H9 (cell line): ENCODE measurements around the gene CCDC182. TPM values are rescaled to one million over a fixed set of nuclear protein-coding genes. Genes with fewer than 3 reads are reported as not detected.

Experiments
- DNase-seq: peaks from one replicate; pipeline ENCODE4 v3.0.0-alpha.2; 2017
- H2AFZ ChIP-seq: one replicate; pipeline ENCODE4 v1.6.1; 2013; ENCODE audit warnings: mild to moderate bottlenecking, low read length, control low read depth, moderate library complexity
- H2AK5ac ChIP-seq: 2 replicates; pipeline ENCODE4 v1.6.1; 2013; ENCODE audit warnings: low read length, control low read depth, mixed read lengths; ENCODE audit not compliant: insufficient read length
- H2BK120ac ChIP-seq: one replicate; pipeline ENCODE4 v1.6.1; 2013; ENCODE audit warnings: low read depth, mild to moderate bottlenecking, low read length, control low read depth, inconsistent platforms; ENCODE audit not compliant: poor library complexity, severe bottlenecking
- H2BK12ac ChIP-seq: 2 replicates; pipeline ENCODE4 v1.6.1; 2013; ENCODE audit warnings: low read length, control low read depth, mixed read lengths, low read depth; ENCODE audit not compliant: insufficient read length
- H2BK15ac ChIP-seq: 2 replicates; pipeline ENCODE4 v1.6.1; 2013; ENCODE audit warnings: low read depth, low read length, control low read depth
- H2BK20ac ChIP-seq: one replicate; pipeline ENCODE4 v1.6.1; 2013; ENCODE audit warnings: low read depth, mild to moderate bottlenecking, low read length, control low read depth, inconsistent platforms; ENCODE audit not compliant: poor library complexity, severe bottlenecking
- H2BK5ac ChIP-seq: 2 replicates; pipeline ENCODE4 v1.6.1; 2013; ENCODE audit warnings: low read length, control low read depth, mixed read lengths; ENCODE audit not compliant: insufficient read length
- H3K14ac ChIP-seq: 2 replicates; pipeline ENCODE4 v1.6.1; 2013; ENCODE audit warnings: low read length, control low read depth; ENCODE audit not compliant: insufficient read depth
- H3K18ac ChIP-seq: 2 replicates; pipeline ENCODE4 v1.6.1; 2013; ENCODE audit warnings: low read depth, mild to moderate bottlenecking, mixed read lengths, low read length, control low read depth; ENCODE audit not compliant: insufficient read length
- H3K23ac ChIP-seq: 2 replicates; pipeline ENCODE4 v1.6.1; 2013; ENCODE audit warnings: low read length, control low read depth, mixed read lengths, low read depth; ENCODE audit not compliant: insufficient read length
- H3K23me2 ChIP-seq: 2 replicates; pipeline ENCODE4 v1.6.1; 2013; ENCODE audit warnings: low read depth, mild to moderate bottlenecking, mixed read lengths, low read length, control low read depth; ENCODE audit not compliant: insufficient read length, poor library complexity, severe bottlenecking
- H3K27ac ChIP-seq: 2 replicates; pipeline ENCODE4 v1.5.1; 2013; ENCODE audit warnings: low read length, control low read depth, mixed read lengths, low read depth; ENCODE audit not compliant: insufficient read length
- H3K27me3 ChIP-seq: 2 replicates; pipeline ENCODE4 v1.6.1; 2013; ENCODE audit warnings: low read length, control low read depth, inconsistent platforms; ENCODE audit not compliant: insufficient read depth
- H3K4ac ChIP-seq: 2 replicates; pipeline ENCODE4 v1.6.1; 2013; ENCODE audit warnings: low read depth, mild to moderate bottlenecking, control low read depth, inconsistent platforms, low read length, moderate library complexity
- H3K4me1 ChIP-seq: 2 replicates; pipeline ENCODE4 v1.6.1; 2013; ENCODE audit warnings: low read length, control low read depth, inconsistent platforms; ENCODE audit not compliant: insufficient read depth
- H3K4me2 ChIP-seq: 2 replicates; pipeline ENCODE4 v1.6.1; 2013; ENCODE audit warnings: low read length, control low read depth, mixed read lengths; ENCODE audit not compliant: insufficient read length, insufficient read depth
- H3K56ac ChIP-seq: 2 replicates; pipeline ENCODE4 v1.6.1; 2013; ENCODE audit warnings: low read depth, mild to moderate bottlenecking, mixed read lengths, low read length, control low read depth; ENCODE audit not compliant: insufficient read length
- H3K79me1 ChIP-seq: 2 replicates; pipeline ENCODE4 v1.6.1; 2013; ENCODE audit warnings: low read depth, mild to moderate bottlenecking, moderate library complexity, low read length, control low read depth, inconsistent platforms; ENCODE audit not compliant: insufficient read depth, poor library complexity, severe bottlenecking
- H3K79me2 ChIP-seq: 2 replicates; pipeline ENCODE4 v1.6.1; 2013; ENCODE audit warnings: low read length, control low read depth, inconsistent platforms; ENCODE audit not compliant: insufficient read depth
- H3K9ac ChIP-seq: 2 replicates; pipeline ENCODE4 v1.6.1; 2013; ENCODE audit warnings: low read length, control low read depth, mixed read lengths; ENCODE audit not compliant: insufficient read length; ENCODE audit errors: extremely low read depth
- H3K9me3 ChIP-seq: one replicate; pipeline ENCODE4 v1.6.1; 2013; ENCODE audit warnings: low read depth, low read length, inconsistent platforms; ENCODE audit not compliant: control insufficient read depth
- H3T11ph ChIP-seq: one replicate; pipeline ENCODE4 v1.6.1; 2013; ENCODE audit warnings: mild to moderate bottlenecking, low read length, control low read depth, inconsistent platforms
- H4K20me1 ChIP-seq: one replicate; pipeline ENCODE4 v1.6.1; 2013; ENCODE audit not compliant: control insufficient read depth, insufficient read length, insufficient read depth
- H4K5ac ChIP-seq: 2 replicates; pipeline ENCODE4 v1.6.1; 2013; ENCODE audit warnings: low read depth, mild to moderate bottlenecking, mixed read lengths, low read length, control low read depth; ENCODE audit not compliant: insufficient read length
- H4K8ac ChIP-seq: replicated peaks from 2 replicates; pipeline ENCODE4 v1.6.1; 2013; ENCODE audit warnings: low read length, control low read depth, mixed read lengths, low read depth; ENCODE audit not compliant: insufficient read length
- H4K91ac ChIP-seq: 2 replicates; pipeline ENCODE4 v1.6.1; 2013; ENCODE audit warnings: low read depth, mild to moderate bottlenecking, moderate library complexity, mixed read lengths, low read length, control low read depth; ENCODE audit not compliant: insufficient read length
- H3K27ac Mint-ChIP-seq, 3 experiments: 2 replicates in 2 of 3; 3 replicates in 1 of 3; pipeline ENCODE4 v1.8.0; 2020 to 2021; ENCODE audit warnings: mixed read lengths in 3 of 3, mild to moderate bottlenecking in 1 of 3, moderate library complexity in 1 of 3
- H3K27me3 Mint-ChIP-seq: 2 replicates; pipeline ENCODE4 v1.8.0; 2021; ENCODE audit warnings: low read depth, mild to moderate bottlenecking, moderate library complexity, mixed read lengths
- H3K36me3 Mint-ChIP-seq, 3 experiments: 2 replicates in 2 of 3; 3 replicates in 1 of 3; pipeline ENCODE4 v1.8.0; 2020 to 2021; ENCODE audit warnings: low read depth in 3 of 3, mixed read lengths in 3 of 3; ENCODE audit not compliant: insufficient read depth in 1 of 3
- H3K4me1 Mint-ChIP-seq, 2 experiments: 2 replicates each; pipeline ENCODE4 v1.8.0; 2020; ENCODE audit warnings: mixed read lengths in 2 of 2
- H3K4me3 Mint-ChIP-seq, 2 experiments: 2 replicates in 1 of 2; 3 replicates in 1 of 2; pipeline ENCODE4 v1.8.0; 2020 to 2021; ENCODE audit warnings: mild to moderate bottlenecking in 2 of 2, mixed read lengths in 2 of 2, moderate library complexity in 1 of 2
- H3K9me3 Mint-ChIP-seq, 2 experiments: 2 replicates in 1 of 2; 3 replicates in 1 of 2; pipeline ENCODE4 v1.8.0; 2020; ENCODE audit warnings: mild to moderate bottlenecking in 2 of 2, mixed read lengths in 2 of 2, moderate library complexity in 1 of 2
- CTCF ChIP-seq: fragments of 200-600 bp; sonication (generic); conservative IDR thresholded peaks from 3 replicates; pipeline ENCODE4 v1.8.0; 2021; ENCODE audit warnings: antibody characterized with exemption, mild to moderate bottlenecking
- WGBS: extraction: QIAGEN DNeasy Blood & Tissue Kit; methylation state at CpG from one replicate; pipeline ENCODE4 v1.1.7; 2013; ENCODE audit warnings: missing lambda C conversion rate, low lambda C conversion rate, mixed read lengths; ENCODE audit not compliant: insufficient read length; ENCODE audit errors: extremely low coverage; 5-methylcytosine and 5-hydroxymethylcytosine counted together
- total RNA-seq: library from RNA; stranded (reverse); gene quantifications from 2 replicates; pipeline ENCODE4 v1.2.1, GENCODE V29; 2021

Gene CCDC182
- total RNA-seq, 1 experiment from 2014 or later = not detected

DNA sequence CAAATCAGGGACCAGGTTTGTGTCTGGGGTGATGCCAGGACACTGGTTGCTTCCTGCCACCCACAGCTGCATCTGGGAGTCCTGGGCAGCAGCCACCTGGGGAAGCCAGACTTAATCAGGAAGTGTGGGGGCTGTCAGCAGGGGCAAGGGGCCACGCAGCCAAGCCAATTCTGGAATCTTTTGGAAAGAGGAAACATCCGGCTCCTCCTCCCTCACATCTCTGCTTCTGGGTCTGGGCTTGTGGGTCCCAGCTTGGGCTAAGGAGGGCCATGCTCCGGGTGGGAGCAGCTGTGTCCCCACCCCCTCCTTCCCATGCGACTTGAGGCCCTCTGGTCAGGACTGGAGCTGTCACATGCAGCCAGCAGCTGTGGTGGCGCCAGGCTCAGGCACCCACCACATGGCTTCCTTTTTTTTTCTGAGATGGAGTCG, 37.0 kb upstream of the CCDC182 start:
- no peaks in the 10 kb centered on the region for H3K79me1 ChIP-seq
- no peak overlapping the region for H2AFZ ChIP-seq
- H2AK5ac ChIP-seq = no peak overlapping the region
- H2BK20ac ChIP-seq = no peak overlapping the region
- H2BK15ac ChIP-seq = no peak overlapping the region
- Mint-ChIP-seq H3K4me3 (no peak overlapping the region), H3K4me1 (peaks cover 10 to 12% of the 10 kb centered on the region in 2 experiments), H3K27me3 (peaks cover 14% of the 10 kb centered on the region), H3K9me3 (no peaks in the 10 kb centered on the region), H3K36me3 (no peaks in the 10 kb centered on the region), H3K27ac (no peak overlapping the region)
- DNase-seq = no peak
- no peaks in the 10 kb centered on the region for H3K23me2 ChIP-seq
- no peaks in the 10 kb centered on the region for H4K20me1 ChIP-seq
- no peaks in the 10 kb centered on the region; the same call in 1 of the 2 replicates for H3K27me3 ChIP-seq
- no peak overlapping the region for H2BK12ac ChIP-seq
- H2BK120ac ChIP-seq = no peak overlapping the region
- no peak overlapping the region for H3K4me2 ChIP-seq
- H4K8ac ChIP-seq = no peak overlapping the region
- no peak overlapping the region; the same call in 1 of the 2 replicates for H3K14ac ChIP-seq
- H4K5ac ChIP-seq = no peak overlapping the region
- H3K79me2 ChIP-seq = no peaks in the 10 kb centered on the region
- H3K9ac ChIP-seq = no peak overlapping the region
- H3K56ac ChIP-seq = no peak overlapping the region
- no peak overlapping the region for H4K91ac ChIP-seq
- H3K18ac ChIP-seq = no peak overlapping the region
- H3T11ph ChIP-seq = no peak overlapping the region
- H3K27ac ChIP-seq = no peak overlapping the region
- no peak overlapping the region for H3K4ac ChIP-seq
- TF ChIP-seq CTCF = no peak
- H3K4me1 ChIP-seq = no peaks in the 10 kb centered on the region; the same call in 1 of the 2 replicates
- H3K23ac ChIP-seq = no peak overlapping the region
- no peak overlapping the region for H2BK5ac ChIP-seq
- WGBS = no CpG with 5 or more reads among the region's 6 CpGs
- no peaks in the 10 kb centered on the region for H3K9me3 ChIP-seq
